HL-60/S4 treated with retinoic acid at 250 ng/mL for 4 days and 3 days (cell line): ENCODE measurements around the gene MLLT6.

Experiments used
- in situ Hi-C: fragments of 300-500 bp; cut with MboI; formaldehyde crosslinking; loops from 2 replicates; pipeline ENCODE4 v1.7.0; 2022; ENCODE audit warnings: low sequenced_read_pairs

Gene MLLT6

GRCh38 chr17:38706505-38707216 is 1.6 kb downstream of the MLLT6 start:
- in situ Hi-C loops: no loop called here

DNA sequence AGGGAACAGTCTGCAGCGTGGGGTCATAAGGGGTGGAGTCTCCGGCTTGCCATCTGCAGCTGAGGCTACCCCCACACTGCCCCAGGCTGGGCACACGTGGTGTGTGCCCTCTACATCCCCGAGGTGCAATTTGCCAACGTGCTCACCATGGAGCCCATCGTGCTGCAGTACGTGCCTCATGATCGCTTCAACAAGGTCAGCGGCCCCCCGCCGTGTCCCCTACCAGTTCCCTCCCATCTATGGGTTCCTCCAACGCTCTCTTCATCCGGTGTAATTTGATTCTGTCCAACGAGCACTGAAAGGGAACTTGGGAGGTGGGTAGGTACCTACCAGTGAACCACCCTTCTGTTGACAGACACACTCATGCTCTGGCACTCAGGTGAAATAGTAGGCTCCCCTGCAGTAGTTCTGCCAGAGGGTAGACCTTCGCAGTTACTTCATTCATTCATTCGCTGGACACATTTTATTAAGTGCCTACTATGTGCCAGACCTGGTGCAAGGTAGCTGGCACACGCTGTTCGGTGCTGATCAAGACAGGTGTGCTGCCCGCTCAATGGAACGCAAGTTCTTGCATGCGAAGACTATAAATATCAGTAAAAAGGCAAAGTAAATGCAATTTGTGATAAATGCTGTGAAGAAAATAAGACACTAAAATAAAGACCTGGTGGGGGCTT is 2.7 kb downstream of the MLLT6 start:
- in situ Hi-C loops: no loop called here

DNA sequence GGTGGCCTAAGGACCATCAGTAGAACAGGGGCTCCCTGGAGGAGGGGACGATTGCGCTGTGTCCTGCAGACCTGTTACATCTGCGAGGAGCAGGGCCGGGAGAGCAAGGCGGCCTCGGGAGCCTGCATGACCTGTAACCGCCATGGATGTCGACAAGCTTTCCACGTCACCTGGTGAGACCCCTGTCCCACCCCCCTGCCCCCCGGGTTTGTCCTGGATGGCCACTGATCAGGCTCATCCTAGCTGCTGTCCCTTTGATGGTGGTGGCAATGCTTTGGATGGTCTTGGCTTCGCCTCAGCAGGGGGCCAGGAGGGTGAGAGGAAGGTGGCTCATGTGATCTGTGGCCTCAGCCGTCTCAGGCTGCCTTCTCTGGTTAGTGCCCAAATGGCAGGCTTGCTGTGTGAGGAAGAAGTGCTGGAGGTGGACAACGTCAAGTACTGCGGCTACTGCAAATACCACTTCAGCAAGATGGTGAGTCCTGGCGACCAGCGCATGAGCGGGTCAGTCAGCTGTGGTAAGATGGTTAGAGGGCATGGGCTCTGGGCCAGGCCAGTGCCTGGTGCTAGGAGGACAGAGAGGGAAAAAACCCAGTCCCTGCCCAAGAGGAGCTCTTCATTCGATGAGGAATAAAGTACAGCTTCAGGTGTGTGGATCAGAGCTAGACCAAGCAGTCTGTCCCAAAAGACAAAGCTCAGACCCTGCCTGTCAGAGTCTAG is 4.2 kb downstream of the MLLT6 start:
- in situ Hi-C loops: no loop called here

DNA sequence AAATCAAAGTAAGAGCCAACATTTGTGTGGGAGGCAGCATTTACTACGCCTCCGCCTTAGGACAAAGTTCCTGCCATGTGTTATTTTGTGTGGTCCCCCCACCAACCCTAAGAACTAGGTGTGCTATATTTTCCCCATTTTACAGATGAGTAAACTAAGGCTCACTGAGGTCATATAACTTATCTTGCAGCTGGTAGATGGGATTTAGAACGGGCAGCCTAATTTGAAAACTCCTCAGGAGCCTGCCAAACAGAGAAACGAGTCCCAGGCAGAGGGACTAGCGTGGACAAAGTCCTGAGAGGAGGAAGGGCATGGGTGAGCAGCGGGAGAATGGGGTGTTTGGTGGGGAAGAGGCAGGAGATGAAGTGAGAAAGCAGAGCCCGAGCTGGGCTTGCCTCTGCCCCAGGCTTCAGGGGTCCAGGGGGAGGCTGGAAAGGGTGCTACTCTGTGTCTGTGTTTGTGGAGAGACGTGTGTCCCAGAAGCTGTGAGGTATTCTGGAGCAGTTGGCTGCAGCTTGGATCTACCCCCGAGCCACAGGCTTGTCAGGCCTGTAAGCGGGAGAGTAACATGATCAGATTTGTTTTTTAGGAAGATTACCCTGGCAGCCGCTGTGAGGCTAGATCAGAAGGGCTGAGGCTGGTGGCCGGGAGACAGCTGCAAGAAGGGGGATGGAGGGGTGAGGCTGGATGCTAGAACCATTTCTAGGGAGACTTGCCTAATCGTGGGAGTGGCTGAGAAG is 5.0 kb downstream of the MLLT6 start:
- in situ Hi-C loops: no loop called here

GRCh38 chr17:38710604-38710962 is 5.5 kb downstream of the MLLT6 start:
- in situ Hi-C loops: no loop called here

GRCh38 chr17:38710985-38711384 is 5.9 kb downstream of the MLLT6 start:
- in situ Hi-C loops: no loop called here

GRCh38 chr17:38711792-38712571 is 6.9 kb downstream of the MLLT6 start:
- in situ Hi-C loops: no loop called here

- in situ Hi-C loops: no loop called here
Measured at GRCh38 chr17:38712593-38712992, 7.5 kb downstream of the MLLT6 start.

DNA sequence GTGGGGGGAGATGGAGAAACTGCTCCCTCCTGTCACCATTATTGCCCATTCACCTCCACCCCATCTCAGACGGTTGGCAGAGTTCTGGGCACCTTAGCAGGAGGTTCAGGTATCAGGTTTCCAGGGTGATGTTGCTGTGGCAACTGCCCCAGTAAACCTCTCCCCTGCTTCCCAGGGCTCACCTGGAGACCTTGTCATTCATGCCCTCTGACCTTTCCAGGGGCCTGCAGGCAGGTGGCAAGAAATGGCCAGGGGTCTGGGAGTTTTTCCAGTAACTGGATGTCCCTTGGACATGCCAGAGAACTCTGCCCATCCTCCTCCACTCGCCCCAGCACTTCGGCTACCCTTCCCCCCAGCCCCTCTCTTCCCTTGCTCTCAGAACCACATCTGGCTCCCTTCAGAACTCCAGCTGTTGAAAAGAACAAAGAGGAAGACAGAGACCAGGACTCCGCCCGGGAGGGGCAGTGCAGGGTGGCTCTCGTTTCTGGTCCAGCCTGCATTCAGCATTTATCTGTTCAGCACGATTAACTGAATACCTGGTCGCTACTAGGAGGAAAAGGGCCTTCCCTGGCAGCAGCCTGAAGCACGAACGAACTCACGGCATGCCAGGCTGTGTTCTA is 8.5 kb downstream of the MLLT6 start:
- in situ Hi-C loops: no loop called here

- in situ Hi-C loops: no loop called here
Measured at GRCh38 chr17:38715216-38715943, 10.3 kb downstream of the MLLT6 start.

DNA sequence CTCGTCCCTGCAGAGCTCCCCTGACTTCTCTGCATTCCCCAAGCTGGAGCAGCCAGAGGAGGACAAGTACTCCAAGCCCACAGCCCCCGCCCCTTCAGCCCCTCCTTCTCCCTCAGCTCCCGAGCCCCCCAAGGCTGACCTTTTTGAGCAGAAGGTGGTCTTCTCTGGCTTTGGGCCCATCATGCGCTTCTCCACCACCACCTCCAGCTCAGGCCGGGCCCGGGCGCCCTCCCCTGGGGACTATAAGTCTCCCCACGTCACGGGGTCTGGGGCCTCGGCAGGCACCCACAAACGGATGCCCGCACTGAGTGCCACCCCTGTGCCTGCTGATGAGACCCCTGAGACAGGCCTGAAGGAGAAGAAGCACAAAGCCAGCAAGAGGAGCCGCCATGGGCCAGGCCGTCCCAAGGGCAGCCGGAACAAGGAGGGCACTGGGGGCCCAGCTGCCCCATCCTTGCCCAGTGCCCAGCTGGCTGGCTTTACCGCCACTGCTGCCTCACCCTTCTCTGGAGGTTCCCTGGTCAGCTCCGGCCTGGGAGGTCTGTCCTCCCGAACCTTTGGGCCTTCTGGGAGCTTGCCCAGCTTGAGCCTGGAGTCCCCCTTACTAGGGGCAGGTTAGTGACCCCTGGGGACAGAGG is 11.4 kb downstream of the MLLT6 start:
- in situ Hi-C loops: no loop called here

DNA sequence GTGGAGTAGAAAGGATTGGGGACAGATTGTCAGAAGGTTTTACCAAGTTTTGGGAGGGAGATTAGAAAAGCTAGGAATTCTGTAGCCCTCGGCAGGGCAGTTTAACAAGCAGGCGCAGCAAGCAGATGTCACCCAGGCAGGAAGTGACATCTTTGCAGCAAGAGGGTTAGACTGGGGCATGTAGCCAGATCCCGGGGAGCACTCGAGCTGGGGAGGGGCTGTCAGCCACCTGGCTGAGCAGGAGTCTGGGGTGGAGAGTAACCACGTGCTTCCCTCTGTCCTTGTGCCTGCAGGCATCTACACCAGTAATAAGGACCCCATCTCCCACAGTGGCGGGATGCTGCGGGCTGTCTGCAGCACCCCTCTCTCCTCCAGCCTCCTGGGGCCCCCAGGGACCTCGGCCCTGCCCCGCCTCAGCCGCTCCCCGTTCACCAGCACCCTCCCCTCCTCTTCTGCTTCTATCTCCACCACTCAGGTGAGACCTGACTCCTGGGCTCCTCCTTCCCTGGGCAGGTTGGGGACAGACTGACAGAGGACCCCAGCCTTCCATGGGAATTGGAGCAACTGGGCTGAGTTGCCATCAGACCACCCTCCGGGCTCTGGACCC is 12.2 kb downstream of the MLLT6 start:
- in situ Hi-C loops: no loop called here

- in situ Hi-C loops: no loop called here
Measured at GRCh38 chr17:38719289-38719942, 14.3 kb downstream of the MLLT6 start.

DNA sequence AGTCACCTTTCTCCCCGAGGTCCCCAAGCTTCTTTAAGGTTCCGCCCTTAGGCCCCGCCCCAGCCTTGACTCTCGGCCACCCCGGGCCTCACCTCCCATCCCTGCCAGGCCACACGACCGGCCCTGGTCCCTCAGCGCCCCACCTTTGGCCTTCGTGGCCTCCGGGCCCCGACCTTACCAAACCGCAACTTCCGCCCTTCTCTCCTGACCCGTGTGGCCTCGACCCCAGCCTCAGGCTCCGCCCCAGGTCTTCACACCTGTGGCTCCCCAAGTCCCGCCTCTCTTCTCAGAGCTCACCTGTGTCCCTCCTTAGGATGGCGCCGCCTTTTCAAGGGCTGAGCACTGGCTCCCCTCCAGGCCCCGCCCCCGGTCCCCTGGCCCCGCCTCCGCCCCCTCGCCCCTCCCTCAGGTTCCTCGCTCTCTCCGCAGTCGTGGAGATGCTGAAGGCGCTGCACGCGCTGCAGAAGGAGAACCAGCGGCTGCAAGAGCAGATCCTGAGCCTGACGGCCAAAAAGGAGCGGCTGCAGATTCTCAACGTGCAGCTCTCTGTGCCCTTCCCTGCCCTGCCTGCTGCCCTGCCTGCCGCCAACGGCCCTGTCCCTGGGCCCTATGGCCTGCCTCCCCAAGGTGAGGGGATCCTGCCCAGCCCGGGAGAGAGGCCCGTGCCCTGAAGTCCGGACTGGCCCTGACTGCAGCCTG is 15.0 kb downstream of the MLLT6 start:
- in situ Hi-C loops: no loop called here

- in situ Hi-C loops: no loop called here
Measured at GRCh38 chr17:38720941-38721340, 15.9 kb downstream of the MLLT6 start.

GRCh38 chr17:38721802-38722201 is 16.7 kb downstream of the MLLT6 start:
- in situ Hi-C loops: no loop called here

- in situ Hi-C loops: no loop called here
Measured at GRCh38 chr17:38724337-38724988, 19.4 kb downstream of the MLLT6 start.
